ENCODE results near the gene IARS1.

Gene IARS1

DNA sequence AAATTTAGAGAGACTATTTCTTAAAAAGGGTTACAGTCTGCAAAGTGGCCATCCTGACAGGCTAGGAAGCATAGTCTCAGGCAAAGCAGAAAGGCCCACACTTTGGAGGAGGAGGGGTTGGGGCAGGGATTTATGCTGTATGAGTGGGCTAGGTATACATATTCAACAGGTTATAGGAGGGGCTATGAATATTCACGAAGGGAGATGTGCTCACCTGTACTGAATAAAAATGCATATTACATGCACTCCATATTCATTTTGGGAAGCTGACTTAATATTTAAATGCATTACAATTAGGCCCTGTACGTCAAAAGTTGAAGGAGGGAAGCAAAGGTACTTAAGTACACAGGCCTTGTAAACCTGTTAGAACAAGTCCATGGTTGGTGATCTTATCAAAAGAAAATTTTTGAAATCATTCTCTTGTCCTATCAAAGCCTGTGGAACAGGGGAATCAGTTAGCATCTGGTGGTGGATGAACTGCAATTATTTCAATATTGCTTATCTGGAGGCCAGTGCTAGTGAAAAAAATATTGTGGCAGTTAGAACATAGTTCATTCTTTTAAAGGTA, 33.9 kb upstream of the IARS1 start:
- TF ChIP-seq, protein P1, sequence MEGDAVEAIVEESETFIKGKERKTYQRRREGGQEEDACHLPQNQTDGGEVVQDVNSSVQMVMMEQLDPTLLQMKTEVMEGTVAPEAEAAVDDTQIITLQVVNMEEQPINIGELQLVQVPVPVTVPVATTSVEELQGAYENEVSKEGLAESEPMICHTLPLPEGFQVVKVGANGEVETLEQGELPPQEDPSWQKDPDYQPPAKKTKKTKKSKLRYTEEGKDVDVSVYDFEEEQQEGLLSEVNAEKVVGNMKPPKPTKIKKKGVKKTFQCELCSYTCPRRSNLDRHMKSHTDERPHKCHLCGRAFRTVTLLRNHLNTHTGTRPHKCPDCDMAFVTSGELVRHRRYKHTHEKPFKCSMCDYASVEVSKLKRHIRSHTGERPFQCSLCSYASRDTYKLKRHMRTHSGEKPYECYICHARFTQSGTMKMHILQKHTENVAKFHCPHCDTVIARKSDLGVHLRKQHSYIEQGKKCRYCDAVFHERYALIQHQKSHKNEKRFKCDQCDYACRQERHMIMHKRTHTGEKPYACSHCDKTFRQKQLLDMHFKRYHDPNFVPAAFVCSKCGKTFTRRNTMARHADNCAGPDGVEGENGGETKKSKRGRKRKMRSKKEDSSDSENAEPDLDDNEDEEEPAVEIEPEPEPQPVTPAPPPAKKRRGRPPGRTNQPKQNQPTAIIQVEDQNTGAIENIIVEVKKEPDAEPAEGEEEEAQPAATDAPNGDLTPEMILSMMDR (IDR thresholded peaks at IDR 0.05; ENCODE audit: borderline replicate concordance, insufficient read depth, low read depth, low read length), result no peak
- H3K4me3 ChIP-seq (ENCODE audit: low read depth, low read length), result no peak overlapping the region

DNA sequence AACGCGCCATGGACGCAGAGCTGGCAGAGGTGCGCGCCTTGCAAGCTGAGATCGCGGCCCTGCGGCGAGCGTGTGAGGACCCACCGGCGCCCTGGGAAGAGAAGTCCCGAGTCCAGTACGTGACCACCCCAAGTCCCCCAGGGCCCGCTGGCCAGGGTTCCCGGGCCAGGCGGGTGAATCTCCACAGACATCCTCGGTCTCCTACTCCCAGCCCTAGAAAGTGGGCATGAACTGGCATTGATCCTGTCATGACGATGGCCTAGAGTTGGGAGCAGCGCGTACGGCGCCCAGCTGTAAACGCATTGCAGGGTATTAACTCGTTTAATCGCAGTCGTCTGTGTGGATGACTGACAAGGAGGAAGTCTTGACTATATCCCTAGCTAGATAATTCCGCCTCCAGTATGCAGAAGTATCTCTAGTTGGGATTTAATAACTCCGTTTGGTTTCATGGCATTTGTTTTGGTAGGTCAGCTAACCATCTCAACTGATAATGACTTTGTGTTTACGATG, 32.5 kb upstream of the IARS1 start:
- TF ChIP-seq, protein P1 (IDR thresholded peaks at IDR 0.05; ENCODE audit: borderline replicate concordance, insufficient read depth, low read depth, low read length), result no peak
- peak overlapping the region; percentile 83 for H3K4me3 ChIP-seq (ENCODE audit: low read depth, low read length)

DNA sequence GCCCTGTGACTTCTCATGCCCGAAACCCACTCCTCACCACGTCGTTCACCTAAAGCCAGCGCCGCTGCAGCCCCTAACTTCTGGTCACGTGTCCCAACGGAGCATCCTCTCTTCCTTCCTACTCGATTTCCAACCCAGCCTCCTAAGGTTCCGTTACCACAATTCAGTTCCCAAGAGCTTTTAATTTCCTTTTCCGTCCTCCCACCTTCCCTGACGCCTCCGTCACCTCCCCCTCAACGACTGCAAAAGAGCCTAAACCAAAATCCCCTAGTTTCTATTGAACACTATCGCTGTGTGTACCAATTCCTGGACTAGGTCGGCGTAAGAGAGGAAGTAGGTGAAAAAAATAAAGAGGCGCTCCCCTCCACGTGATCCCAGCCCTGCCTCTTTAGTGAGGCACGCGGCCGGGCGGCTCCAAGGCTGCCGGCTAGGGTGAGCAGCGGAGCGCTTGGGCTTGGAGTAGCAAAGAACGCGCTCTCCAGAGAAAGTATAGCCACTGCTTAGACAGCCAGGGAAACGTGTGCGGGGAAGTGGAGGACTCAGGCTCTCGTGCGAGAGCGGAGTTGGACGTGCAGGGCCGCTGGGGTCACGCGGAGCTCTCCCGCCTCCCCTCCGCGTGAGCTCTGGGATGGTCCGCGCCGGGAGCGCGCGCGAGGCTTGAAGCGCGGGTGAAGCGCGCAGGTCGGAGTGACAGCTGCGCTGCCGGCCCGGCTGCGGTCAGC, 31.9 kb upstream of the IARS1 start, which contains the start of the genes CENPP and NOL8:
Gene CENPP, plus strand, starts transcription at position 685 of the 722 bp plus-strand sequence.
Gene NOL8, minus strand, starts transcription at position 82 of the 722 bp plus-strand sequence. CDS start 1,189 bp downstream, outside the sequence.
- peak within 1 kb of the TSS; percentile 83 for H3K4me3 ChIP-seq (ENCODE audit: low read depth, low read length)
- TF ChIP-seq, protein P1 (IDR thresholded peaks at IDR 0.05; ENCODE audit: borderline replicate concordance, insufficient read depth, low read depth, low read length), result no peak

DNA sequence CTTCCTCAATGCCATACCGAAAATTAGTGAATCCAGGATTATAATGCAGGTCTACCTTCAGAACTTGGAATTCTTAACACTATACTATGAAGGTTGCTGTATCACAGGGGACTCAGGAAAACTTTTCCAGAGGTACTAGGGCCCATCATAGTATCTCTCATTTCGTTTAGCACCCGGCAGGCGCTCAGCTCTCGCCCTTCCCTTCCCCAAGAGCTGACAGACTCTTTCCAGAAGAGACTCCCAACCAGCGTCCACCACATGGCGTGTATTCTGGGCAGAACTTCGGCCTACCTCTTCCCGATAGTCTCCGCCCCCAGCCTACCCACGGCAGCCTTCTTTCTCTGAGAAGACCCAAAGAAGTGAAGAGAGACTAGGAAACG, 31.4 kb upstream of the IARS1 start:
- H3K4me3 ChIP-seq (ENCODE audit: low read depth, low read length), result peak overlapping the region; percentile 83
- TF ChIP-seq, protein P1 (IDR thresholded peaks at IDR 0.05; ENCODE audit: borderline replicate concordance, insufficient read depth, low read depth, low read length), result no peak

DNA sequence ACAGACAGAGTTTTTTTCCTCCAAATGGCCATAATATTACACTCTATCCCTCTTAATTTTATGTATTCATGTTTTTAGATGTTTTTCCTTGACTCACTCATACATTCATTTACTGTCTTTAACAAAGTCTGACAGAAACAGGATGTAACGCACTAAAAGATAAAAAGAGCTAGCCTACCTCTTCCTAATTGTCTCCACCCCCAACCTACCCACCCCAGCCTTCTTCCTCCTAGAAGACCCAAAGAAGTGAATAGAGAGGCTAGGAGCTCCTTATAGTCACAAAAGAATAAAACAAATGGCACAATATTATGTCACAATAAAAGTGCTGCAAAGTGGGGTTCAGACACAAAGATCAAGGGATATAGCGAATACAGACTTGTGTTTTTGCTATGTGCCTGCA, 30.9 kb upstream of the IARS1 start:
- peak overlapping the region; percentile 83 for H3K4me3 ChIP-seq (ENCODE audit: low read depth, low read length)
- TF ChIP-seq, protein P1 (IDR thresholded peaks at IDR 0.05; ENCODE audit: borderline replicate concordance, insufficient read depth, low read depth, low read length), result no peak

DNA sequence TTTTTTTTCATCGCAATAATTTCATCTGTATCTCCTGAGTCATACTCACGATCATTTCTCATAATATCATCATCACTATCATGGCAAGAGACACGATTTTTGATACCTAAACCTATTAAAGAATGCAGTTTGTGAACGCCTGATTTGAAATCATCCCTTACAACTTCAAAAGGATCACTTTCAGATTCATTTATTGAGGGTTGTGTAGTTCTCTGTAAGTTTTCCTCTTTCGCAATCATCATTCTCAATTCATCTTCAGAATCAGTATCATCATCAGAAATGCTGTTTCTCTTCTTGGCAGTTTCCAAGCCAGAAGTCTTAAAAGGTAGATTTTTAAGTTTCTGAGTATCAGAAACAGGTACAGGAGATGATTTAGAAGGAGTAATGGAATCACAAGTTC, 22.0 kb upstream of the IARS1 start:
- no peak overlapping the region for H3K4me3 ChIP-seq (ENCODE audit: low read depth, low read length)
- TF ChIP-seq, protein P1 (IDR thresholded peaks at IDR 0.05; ENCODE audit: borderline replicate concordance, insufficient read depth, low read depth, low read length), result no peak

DNA sequence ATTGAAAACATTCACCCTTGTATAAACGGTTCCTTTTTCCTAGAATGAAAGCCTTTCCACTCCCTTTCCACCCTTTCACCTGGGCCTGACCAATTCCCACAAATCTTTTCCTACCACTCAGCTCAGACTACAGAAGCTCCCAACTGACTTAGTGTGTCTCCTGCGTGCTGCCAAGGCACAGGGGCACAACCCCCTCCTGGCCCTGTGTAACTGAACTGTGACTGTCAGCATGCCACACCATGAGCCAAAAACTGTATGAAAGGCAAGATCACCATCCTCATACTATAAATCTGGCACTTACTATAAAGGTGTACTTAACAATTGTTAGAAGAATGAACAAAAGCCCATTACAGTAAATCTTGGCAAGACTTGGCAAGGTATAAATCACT, 20.1 kb upstream of the IARS1 start:
- H3K4me3 ChIP-seq (ENCODE audit: low read depth, low read length), result no peak overlapping the region

More for the DNA sequence above, 20.1 kb upstream of the IARS1 start:
- TF ChIP-seq, protein P1 (IDR thresholded peaks at IDR 0.05; ENCODE audit: borderline replicate concordance, insufficient read depth, low read depth, low read length), result no peak
